Measurements from ENCODE around the gene PDE6C.

DNA sequence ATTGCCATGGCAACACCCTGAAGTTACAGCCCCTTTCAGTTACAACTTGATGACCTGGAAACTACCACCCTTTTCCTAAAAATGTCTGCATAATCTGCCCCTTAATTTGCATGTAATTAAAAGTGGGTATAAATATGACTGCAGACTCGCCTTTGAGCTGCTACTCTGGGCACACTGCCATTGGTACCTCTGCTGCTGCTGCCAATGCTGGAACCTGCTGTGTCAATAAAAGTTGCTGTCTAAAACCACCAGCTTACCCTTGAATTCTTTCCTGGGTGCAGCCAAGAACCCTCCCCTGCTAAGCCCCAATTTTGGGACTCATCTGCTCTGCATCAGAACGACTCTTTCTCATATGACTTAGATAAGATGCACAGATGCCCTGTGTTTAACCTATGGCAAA lies 100.3 kb downstream of the PDE6C start:
- TF ChIP-seq, protein P1, sequence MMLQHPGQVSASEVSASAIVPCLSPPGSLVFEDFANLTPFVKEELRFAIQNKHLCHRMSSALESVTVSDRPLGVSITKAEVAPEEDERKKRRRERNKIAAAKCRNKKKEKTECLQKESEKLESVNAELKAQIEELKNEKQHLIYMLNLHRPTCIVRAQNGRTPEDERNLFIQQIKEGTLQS (CRISPR knock-in tag; conservative IDR thresholded peaks at IDR 0.05), result no peak
- TF ChIP-seq SP1 (CRISPR knock-in tag; conservative IDR thresholded peaks at IDR 0.05) (no peak), IRF1 (CRISPR knock-in tag; IDR thresholded peaks at IDR 0.05) (no peak), ELF4 (CRISPR knock-in tag; IDR thresholded peaks at IDR 0.05; ENCODE audit: low read depth) (no peak), ZNF263 (CRISPR knock-in tag; IDR thresholded peaks at IDR 0.05; ENCODE audit: low read depth) (no peak), NR1H2 (CRISPR knock-in tag; IDR thresholded peaks at IDR 0.05) (no peak), CTCF (IDR thresholded peaks at IDR 0.05) (no peak), FOXK1 (CRISPR knock-in tag; IDR thresholded peaks at IDR 0.05) (no peak), FOXP4 (CRISPR knock-in tag; IDR thresholded peaks at IDR 0.05) (no peak), TEAD4 (CRISPR knock-in tag; IDR thresholded peaks at IDR 0.05) (no peak)
- TF ChIP-seq, protein P2, sequence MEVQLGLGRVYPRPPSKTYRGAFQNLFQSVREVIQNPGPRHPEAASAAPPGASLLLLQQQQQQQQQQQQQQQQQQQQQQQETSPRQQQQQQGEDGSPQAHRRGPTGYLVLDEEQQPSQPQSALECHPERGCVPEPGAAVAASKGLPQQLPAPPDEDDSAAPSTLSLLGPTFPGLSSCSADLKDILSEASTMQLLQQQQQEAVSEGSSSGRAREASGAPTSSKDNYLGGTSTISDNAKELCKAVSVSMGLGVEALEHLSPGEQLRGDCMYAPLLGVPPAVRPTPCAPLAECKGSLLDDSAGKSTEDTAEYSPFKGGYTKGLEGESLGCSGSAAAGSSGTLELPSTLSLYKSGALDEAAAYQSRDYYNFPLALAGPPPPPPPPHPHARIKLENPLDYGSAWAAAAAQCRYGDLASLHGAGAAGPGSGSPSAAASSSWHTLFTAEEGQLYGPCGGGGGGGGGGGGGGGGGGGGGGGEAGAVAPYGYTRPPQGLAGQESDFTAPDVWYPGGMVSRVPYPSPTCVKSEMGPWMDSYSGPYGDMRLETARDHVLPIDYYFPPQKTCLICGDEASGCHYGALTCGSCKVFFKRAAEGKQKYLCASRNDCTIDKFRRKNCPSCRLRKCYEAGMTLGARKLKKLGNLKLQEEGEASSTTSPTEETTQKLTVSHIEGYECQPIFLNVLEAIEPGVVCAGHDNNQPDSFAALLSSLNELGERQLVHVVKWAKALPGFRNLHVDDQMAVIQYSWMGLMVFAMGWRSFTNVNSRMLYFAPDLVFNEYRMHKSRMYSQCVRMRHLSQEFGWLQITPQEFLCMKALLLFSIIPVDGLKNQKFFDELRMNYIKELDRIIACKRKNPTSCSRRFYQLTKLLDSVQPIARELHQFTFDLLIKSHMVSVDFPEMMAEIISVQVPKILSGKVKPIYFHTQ (CRISPR knock-in tag; IDR thresholded peaks at IDR 0.05), result no peak
- TF ChIP-seq, protein P3, sequence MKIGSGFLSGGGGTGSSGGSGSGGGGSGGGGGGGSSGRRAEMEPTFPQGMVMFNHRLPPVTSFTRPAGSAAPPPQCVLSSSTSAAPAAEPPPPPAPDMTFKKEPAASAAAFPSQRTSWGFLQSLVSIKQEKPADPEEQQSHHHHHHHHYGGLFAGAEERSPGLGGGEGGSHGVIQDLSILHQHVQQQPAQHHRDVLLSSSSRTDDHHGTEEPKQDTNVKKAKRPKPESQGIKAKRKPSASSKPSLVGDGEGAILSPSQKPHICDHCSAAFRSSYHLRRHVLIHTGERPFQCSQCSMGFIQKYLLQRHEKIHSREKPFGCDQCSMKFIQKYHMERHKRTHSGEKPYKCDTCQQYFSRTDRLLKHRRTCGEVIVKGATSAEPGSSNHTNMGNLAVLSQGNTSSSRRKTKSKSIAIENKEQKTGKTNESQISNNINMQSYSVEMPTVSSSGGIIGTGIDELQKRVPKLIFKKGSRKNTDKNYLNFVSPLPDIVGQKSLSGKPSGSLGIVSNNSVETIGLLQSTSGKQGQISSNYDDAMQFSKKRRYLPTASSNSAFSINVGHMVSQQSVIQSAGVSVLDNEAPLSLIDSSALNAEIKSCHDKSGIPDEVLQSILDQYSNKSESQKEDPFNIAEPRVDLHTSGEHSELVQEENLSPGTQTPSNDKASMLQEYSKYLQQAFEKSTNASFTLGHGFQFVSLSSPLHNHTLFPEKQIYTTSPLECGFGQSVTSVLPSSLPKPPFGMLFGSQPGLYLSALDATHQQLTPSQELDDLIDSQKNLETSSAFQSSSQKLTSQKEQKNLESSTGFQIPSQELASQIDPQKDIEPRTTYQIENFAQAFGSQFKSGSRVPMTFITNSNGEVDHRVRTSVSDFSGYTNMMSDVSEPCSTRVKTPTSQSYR (CRISPR knock-in tag; IDR thresholded peaks at IDR 0.05), result no peak
- TF ChIP-seq, protein P4, sequence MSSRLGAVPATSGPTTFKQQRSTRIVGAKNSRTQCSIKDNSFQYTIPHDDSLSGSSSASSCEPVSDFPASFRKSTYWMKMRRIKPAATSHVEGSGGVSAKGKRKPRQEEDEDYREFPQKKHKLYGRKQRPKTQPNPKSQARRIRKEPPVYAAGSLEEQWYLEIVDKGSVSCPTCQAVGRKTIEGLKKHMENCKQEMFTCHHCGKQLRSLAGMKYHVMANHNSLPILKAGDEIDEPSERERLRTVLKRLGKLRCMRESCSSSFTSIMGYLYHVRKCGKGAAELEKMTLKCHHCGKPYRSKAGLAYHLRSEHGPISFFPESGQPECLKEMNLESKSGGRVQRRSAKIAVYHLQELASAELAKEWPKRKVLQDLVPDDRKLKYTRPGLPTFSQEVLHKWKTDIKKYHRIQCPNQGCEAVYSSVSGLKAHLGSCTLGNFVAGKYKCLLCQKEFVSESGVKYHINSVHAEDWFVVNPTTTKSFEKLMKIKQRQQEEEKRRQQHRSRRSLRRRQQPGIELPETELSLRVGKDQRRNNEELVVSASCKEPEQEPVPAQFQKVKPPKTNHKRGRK (CRISPR knock-in tag; IDR thresholded peaks at IDR 0.05; ENCODE audit: borderline replicate concordance), result no peak
